ENCODE data around the gene SEPTIN8.

The SEPTIN8 gene

DNA sequence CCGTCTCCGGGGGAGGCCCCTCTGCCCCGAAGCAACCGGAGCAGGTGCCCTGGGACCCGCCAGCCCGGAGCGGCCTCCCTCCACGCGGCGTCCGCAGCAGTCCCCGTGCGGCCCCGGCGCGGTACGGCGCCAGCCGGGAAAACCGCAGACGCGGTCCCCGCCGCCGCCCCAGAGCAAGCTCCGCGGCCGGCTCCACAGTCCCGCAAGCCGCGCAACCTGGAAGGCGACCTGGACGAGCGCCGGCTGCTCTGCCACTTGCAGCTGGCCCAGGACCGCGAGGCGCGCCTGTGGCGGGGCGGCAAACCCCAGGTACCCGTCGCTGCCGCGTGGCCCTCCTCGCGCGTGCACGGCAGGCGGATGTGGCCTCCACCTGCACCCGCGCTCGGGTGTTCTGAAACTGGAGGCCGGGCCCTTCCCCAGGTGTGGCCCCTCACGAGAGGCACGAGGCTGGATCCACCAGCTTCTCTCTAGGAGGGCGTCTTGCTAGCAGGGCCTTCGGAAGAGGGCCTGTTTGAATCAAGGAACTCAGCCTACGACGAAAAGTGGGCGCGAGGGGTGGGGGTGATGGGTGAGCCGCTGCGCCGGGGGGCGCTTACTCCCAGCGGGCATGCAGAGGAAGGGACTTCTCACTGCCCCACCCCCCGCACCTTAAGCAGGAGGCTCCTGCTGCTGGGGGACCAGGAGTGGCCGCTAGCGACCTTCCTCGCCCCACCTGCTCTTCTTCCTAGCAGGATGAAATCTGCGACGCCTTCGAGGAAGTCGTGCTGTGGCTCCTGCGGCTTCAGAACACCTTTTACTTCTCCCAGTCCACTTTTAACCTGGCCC lies 29.2 kb downstream of the SEPTIN8 start:
- no peak for DNase-seq

DNA sequence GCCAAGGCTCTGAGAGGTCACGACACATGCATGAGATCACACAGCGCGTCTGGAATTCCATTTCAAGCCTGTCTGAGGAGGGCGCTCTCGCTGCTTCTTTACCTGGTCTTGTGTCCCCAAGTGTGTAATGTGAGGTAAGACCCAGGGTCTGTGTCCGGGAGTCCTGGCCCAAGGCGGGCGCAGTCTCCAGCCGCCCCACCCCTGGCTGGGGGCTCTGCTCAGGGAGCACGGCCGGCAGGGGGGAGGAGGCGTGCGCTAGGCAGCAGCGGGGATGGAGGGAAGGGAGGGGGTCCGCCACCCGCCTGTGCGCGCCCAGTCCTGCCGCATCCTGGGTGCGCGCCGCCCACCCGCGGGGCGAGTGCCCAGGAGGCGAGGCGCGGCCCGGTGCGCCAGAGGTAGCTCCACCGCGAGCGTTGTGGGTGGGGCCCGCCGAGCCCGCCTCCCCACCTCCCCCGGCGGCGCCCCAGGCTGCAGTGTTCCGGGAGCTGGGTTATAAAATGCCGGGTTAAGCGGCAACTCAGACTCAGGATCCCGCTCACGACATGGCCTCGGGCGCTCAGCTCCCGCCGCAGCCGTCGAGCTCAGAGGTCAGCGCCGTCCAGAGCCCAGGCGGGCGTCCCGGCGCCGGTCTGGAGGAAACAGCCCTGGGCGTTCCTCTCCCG lies 30.0 kb downstream of the SEPTIN8 start, which contains the start of gene CCNI2:
TSS of gene CCNI2 (plus strand) at position 473 of the 662 bp plus-strand sequence. CDS start at position 543, 70 bp downstream.
- DNase-seq = peak; percentile 39 to 52

DNA sequence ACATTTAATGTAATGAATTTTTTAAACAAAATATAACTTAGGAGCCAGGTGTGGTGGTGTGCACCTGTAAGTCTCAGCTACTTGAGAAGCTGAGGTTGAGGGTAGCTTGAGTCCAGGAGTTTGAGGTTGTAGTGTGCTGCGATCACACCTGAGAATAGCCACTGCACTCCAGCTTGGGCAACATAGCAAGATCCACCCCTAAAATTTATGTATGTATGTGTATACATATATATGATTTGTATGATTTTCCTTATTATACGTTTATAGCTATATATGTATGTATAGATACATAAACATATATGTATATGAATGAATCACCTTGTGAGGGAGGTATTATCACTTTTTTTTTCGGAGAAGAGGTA lies 30.5 kb downstream of the SEPTIN8 start:
- DNase-seq = no peak

DNA sequence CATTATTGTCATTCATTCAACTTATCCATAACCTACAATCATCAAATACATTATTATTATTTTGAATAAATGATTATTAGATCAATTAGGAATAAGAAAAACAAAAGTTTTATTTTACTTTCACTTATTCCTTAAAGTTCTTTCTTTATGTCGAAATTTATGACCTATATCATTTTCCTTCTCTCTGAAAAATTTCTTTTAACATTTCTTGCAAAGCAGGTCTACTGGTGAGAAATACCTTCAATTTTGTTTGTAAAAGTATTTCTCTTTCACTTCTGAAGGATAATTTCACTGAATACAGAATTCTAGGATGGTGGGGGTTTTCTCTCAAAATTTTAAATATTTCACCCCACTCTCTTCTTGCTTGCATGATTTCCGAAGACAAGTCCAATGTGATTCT lies 32.4 kb downstream of the SEPTIN8 start:
- no peak for DNase-seq

DNA sequence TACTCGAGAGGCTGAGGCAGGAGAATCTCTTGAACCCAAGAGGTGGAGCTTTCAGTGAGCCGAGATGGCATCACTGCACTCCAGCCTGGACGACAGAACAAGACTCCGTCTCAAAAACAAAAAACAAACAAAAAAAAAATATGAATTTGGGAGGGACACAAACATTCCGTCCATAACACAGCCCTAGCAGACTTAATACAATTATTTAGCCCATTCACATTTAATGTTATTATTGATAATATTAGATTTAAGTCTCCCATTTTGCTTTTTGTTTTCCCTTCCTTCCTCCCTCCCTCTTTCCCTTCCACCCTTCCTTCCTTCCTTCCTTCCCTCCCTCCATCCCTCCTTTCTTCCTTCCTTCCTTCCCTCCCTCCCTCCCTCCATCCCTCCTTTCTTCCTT lies 34.4 kb downstream of the SEPTIN8 start:
- no peak for DNase-seq

DNA sequence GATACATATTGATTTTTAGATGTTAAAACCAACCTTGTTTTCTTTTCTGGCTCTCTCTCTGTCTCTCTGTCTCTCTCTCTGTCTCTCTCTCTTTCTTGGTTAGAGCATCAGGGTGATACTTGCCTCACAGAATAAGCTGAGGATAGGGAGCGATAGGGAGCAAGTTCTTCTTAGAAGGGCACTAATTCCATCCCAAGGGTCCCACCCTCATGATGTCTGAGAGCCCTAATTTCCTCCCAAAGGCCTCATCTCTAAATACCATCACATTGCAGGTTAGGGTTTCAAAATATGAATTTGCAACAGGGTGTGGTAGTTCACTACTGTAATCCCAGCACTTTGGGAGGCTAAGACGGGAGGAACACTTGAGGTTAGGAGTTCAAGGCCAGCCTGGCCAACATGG lies 34.9 kb downstream of the SEPTIN8 start:
- no peak for DNase-seq

DNA sequence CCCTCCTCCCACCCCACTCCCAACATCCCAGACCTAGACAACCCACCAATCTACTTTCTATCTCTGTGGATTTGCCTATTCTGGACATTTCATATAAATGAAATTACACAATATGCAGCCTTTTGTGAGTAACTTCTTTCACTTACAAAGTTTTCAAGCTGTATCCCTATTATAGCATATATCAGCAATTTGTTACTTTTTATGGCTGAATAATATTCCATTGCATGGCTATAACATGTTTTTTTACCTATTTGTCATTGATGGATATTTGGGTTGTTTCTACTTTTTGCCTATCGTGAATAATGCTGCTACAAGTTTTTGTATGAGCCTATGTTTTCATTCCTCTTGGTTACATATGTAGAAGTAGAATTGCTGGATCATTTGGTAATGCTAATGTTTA lies 37.8 kb downstream of the SEPTIN8 start:
- DNase-seq = no peak

DNA sequence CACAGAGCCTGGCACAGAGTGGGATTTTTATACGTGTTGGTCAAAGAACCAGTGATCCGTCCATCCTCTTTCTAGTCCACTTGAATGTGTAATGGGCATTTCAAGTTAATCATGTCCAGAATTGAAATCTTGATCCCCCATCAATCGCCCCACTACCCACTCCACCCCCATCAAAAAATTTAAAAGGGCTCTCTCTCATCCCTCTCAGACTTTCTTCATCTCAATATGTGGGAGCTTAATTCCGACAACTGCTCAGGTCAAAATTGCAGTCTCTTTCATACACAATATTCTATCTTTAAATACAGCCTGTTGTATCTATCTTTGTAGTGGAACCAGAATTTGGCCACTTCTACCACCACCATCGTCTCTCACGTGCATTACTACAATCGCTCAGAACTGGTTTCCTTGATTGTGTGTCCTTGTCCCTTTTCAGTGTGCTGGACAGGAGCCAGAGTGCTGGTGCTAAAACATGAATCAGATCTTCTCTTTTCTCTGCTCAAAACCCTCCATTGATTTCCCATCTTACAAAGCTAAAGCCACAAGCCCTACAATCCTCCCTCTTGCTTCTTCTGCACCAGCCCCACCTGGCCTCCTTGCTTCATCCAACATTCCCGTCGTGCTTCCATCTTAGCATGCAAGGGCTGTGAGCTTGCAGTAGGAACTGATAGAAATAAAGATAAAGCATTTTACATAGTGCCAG lies 38.9 kb downstream of the SEPTIN8 start:
- no peak for DNase-seq

DNA sequence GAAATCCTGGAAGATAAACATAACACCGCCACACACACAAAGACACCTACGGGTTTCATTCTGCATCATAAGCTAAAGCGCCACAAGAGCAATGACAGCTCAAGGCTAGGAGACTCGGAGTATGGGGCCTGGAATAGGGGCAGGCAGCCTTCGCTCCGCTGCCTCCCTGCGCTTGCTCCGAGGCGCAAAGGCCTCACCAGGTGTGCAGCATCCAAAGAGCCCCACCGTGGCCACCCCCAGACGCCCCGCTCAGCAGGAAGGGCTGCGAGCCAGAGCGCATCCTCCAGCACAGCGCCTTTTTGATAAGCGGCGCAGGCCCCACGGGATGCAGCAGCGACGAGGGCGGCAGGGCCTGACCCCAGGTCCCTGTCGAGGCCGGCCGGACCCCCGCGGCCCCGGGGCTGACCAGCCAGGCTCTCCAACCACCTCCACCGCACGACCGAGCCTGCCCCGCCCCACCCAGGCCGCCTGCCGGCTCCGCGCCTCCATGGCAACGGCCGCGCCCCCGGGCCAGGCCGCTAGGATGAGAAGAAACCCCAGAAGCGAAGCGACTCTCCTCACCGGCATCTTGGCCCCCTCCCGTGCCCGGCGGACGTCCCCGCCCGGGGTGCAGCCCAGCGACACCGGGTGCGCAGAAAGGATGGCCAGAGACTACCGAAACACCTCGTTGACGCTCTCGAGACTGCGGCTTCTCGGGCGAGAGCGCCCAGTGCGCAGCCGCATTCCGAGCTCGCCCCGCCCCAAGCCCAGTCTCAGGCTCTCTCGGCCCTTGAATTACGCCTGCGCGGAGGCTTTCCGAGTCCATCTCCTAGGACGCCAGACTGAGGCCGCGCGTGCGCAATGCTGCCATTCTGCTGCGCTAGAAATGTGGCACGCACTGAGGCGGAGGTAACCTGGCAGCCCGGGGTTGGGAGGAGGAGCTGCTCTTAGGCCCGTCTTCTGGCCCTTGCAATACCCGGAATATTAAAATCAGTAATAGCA lies 39.9 kb downstream of the SEPTIN8 start, which contains the start of gene KIF3A:
TSS of gene KIF3A (minus strand) at position 694 of the 981 bp plus-strand sequence. CDS start at position 567, 127 bp downstream.
- DNase-seq = peak; percentile 91 to 95

DNA sequence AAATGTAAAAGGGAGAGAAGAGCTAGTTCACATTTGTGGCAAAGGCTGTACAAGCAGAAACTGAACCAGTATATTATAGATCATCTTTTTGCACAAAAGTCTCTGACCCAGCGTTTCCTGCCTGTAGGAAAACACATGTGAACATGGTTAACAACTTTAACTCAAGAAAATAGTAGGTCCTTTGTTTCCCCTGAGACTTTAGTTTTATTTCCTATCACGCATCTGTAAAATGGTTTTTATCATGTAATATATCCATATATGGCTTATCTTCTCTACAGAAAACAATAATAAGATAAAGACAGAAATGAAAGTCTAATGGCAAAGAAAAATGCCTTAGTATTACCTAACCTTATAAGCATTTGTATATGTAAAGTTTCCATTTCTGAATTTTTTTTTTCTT lies 42.4 kb downstream of the SEPTIN8 start:
- no peak for DNase-seq

DNA sequence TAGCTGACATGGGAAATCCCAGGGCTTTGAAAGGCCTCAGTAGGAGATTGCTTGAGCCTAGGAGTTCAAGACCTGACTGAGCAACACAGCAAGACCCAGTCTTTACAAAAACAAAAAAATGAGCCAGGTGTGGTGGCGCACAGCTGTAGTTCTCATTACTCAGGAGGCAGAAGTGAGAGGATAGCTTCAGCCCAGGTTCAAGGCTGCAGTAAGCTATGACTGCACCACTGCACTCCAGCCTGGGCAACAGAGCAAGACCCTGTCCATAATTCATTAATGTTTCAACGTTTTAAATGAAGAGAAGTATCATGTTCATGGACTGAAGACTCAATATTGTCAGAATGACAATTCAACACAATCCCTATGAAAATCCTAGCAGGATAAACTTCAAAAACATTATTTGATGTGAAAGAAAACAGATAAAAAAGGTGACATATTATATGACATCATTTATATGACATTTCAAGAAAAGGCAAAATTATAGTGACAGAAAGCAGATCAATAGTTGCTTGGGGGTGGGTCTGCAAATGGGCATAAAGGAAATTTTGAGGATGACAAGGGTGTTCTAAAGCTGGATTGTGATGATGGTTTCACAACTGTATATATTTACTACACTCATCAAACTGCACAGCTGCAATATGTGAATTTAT lies 43.4 kb downstream of the SEPTIN8 start:
- no peak for DNase-seq

DNA sequence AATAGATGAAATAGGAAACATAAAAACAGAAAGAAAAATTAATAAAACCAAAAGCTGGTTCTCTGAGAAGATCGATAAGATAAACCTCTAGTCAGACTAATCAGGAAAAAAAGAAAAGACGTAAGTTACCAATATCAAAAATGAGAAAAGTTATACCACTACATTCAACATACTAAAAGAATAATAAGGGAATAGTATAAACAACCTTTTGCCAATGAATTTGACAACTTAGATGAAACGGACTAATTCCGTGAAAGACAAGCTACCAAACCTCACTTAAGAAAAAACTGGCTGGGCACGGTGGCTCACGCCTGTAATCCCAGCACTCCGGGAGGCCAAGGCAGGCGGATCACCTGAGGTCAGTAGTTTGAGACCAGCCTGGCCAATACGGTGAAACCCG lies 47.1 kb downstream of the SEPTIN8 start:
- DNase-seq = no peak

DNA sequence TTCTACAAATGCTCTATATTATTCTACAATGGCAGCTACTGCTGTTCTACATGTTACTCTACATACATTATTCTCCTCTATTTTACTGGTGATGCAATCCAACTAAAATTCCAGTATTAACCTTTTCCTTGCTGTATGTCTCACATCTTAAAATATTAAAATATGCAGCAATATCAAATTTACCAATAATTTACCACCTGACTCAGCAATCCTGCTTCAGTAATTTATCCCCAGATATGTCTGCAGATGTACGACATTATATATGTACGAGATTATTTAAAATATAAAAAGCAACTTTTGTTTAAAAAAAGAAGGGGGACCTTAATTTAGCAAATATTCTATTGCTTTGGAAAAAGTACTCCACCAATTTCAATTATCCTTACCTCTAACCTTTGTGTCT lies 51.3 kb downstream of the SEPTIN8 start:
- no peak for DNase-seq

DNA sequence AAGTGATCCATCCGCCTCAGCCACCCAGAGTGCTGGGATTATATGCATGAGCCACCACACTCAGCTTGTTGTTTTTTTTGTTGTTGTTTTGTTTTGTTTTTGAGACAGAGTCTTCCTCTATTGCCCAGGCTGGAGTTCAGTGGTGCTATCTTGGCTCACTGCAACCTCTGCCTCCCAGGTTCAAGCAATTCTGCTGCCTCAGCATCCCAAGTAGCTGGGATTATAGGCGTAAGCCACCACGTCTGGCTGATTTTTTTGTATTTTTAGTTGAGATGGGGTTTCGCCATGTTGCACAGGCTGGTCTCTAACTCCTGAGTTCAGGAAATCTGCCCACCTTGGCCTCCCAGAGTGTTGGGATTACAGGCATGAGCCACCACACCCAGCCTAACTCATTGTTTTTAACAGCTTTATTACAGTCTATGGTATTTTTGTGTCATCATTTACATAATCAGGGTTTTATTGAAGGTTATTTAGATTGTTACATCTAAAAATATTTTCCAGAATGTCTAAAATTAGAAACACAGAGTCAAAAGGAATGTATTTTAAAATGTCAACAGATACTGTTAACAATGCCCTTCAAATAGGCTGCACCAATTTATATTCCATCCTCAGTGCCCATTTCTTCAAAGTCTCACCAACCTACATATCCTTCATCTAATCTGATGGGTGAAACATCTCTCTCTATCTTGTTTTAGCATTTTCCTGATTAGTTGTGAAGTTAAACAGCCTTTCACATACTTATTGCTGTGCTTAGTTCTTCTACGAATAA lies 58.3 kb downstream of the SEPTIN8 start:
- no peak for DNase-seq

DNA sequence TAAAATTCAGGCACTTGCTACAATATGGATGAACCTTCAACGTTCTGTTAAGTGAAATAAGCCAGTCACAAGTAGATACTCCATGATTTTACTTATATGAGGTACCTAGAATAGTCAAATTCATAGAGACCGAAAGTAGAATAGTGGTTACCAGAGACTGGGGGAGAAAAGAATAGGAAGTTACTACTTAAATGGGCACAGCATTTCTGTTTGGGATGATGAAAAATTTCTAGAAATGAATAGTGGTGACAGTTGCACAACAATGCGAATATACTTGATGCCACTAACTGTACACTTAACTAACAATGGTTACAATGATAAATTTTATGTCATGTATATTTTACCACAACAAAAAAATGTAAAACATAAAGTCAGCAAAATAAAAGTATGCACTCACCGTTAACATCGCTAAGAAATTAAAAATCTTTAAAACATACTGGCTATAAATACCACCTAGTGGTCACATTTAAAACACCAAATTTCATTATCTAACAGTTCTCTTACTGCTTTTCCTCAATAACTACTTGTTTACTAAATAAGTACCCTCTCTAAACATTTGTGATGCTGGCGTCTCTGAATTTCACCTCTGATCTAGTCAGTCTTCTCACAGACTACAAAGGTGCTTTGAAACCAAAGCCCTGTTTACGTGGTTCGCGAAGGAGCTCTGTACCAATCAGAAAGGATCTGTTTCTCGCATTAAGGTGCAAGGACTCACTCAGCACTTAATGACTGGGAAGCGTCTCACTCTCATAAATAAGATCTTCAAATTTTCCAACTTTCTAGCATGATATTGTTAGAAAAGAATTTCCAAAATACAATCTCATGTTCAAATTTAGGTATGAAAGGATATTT lies 62.4 kb downstream of the SEPTIN8 start:
- peak in 1 of 2 experiments; percentile 0 for DNase-seq

DNA sequence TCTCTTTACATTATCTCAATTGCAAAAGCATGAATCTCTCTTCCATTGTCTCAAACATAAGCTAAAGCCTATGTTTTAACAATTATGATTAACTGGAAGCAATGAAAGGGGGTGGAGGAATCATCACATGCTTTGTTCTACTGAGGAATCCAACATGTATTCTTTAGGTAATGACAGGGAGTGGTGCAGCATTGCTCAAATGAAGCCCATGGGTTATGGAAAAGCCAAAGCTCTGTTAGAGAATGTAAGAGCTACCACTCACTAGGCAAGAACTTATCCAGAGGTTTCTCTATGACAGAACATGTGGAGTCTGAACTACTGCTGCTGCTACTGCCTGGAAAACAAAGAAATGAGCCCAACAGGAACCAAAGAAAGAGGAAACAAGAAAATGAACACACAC lies 68.4 kb downstream of the SEPTIN8 start:
- DNase-seq = no peak

DNA sequence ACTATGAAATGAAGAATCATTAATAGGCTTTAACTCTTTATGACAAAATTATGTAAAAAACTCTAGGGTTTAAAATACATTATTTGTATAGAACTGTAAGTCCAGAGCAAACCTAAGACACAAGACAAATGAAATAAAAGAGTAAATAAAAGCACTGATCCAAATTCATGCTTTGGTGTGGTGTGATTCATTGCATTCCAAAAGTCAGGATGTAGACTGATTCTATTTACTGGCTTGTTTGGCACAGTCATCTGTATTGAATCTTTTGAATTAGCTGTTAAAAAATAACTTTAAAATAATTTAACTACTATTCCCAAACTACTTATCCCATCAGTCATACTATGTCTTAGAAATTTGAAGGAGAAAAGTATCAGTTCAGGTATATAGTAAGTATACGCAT lies 72.2 kb downstream of the SEPTIN8 start:
- no peak for DNase-seq
